HCT116 (cell line): ENCODE results near the gene ZNF653. TPM values are rescaled to one million over a fixed set of nuclear protein-coding genes. Genes with fewer than 3 reads are reported as not detected.

Experiments
- ATAC-seq: fragments of 200-7000 bp; cut with Tn5 transposase; 2 replicates; pipeline ENCODE4 v1.9.1; 2020; ENCODE audit warnings: mild to moderate bottlenecking, moderate library complexity
- BruUV-seq: library from RNA; stranded (reverse); fragments of 400-500 nt; replicated peaks from 2 replicates; lab custom pipeline; 2021; lab: Mats Ljungman, UMichigan
- CTCF ChIA-PET: fragments of 300-600 bp; sonication (Branson Sonifier 250); formaldehyde crosslinking; loops from one replicate; lab custom pipeline; 2021; ENCODE audit warnings: antibody characterized with exemption; lab: Charles Lee
- POLR2A ChIA-PET: fragments of 300-600, 350-600 bp; sonication (Branson Sonifier 250); formaldehyde crosslinking; loops from one replicate; lab custom pipeline; 2021; ENCODE audit warnings: antibody characterized with exemption; lab: Charles Lee
- RAD21 ChIA-PET, 2 experiments: fragments of 300-600 bp; sonication (Branson Sonifier 250); formaldehyde crosslinking; loops; one replicate each; lab custom pipeline; 2023; ENCODE audit warnings: low total read pairs in 2 of 2; ENCODE audit not compliant: uncharacterized antibody in 2 of 2, unreplicated experiment in 2 of 2, low non-redundant PET in 1 of 2; lab: Charles Lee
- DNase-seq: peaks from one replicate; pipeline ENCODE4 v3.0.0-alpha.2; 2010; ENCODE audit warnings: low read depth, low spot score
- H2AFZ ChIP-seq: fragments of 200-600 bp; shearing (Covaris generic), sonication (generic); 2 replicates; pipeline ENCODE4 v1.6.1; 2017; ENCODE audit warnings: low read depth, mixed run types, mixed read lengths, antibody characterized with exemption, low read length; ENCODE audit not compliant: poor library complexity, severe bottlenecking
- H3K27ac ChIP-seq: 2 replicates; pipeline ENCODE4 v1.5.1; 2012; ENCODE audit warnings: low read depth, low read length
- H3K27me3 ChIP-seq: fragments of 200-600 bp; sonication (generic); 2 replicates; pipeline ENCODE4 v1.6.1; 2016; ENCODE audit warnings: mixed run types, low read length, mixed read lengths; ENCODE audit not compliant: insufficient read depth
- H3K36me3 ChIP-seq, 2 experiments: fragments of 200-500 bp in 1 of 2; fragments of 200-600 bp in 1 of 2; sonication (Bioruptor generic) in 1 of 2; sonication (generic) in 1 of 2; 2 replicates each; pipeline versions ENCODE4 v1.5.1 to v1.6.1; 2014 to 2016; ENCODE audit warnings: low read length in 2 of 2, inconsistent platforms in 1 of 2, mixed read lengths in 1 of 2, mixed run types in 1 of 2; ENCODE audit not compliant: insufficient read depth in 2 of 2, control insufficient read depth in 1 of 2
- H3K4me1 ChIP-seq, 2 experiments: fragments of 200-600 bp in 1 of 2; sonication (generic) in 1 of 2; 2 replicates each; pipeline versions ENCODE4 v1.5.1 to v1.6.1; 2012 to 2017; ENCODE audit warnings: low read length in 2 of 2, inconsistent platforms in 1 of 2, mild to moderate bottlenecking in 1 of 2, mixed read lengths in 1 of 2, mixed run types in 1 of 2, moderate library complexity in 1 of 2; ENCODE audit not compliant: insufficient read depth in 2 of 2, control insufficient read depth in 1 of 2
- H3K4me2 ChIP-seq: fragments of 200-600 bp; sonication (generic); 2 replicates; pipeline ENCODE4 v1.6.1; 2017; ENCODE audit warnings: mixed run types, low read length, mixed read lengths
- H3K4me3 ChIP-seq, 2 experiments: fragments of 200-600 bp in 1 of 2; sonication (generic) in 1 of 2; replicated peaks in 1 of 2; 2 replicates each; pipeline ENCODE4 v1.5.1; 2011 to 2016; ENCODE audit warnings: low read length in 2 of 2, control low read depth in 1 of 2, low read depth in 1 of 2, mild to moderate bottlenecking in 1 of 2, mixed read lengths in 1 of 2, mixed run types in 1 of 2
- H3K79me2 ChIP-seq: fragments of 200-600 bp; sonication (generic); 2 replicates; pipeline ENCODE4 v1.6.1; 2017; ENCODE audit warnings: mild to moderate bottlenecking, mixed run types, low read length, moderate library complexity, mixed read lengths; ENCODE audit not compliant: insufficient read depth
- H3K9ac ChIP-seq: fragments of 200-600 bp; sonication (generic); 2 replicates; pipeline ENCODE4 v1.6.1; 2016; ENCODE audit warnings: low read length, mixed read lengths
- H3K9me2 ChIP-seq: fragments of 200-600 bp; sonication (generic), shearing (Covaris generic); 2 replicates; pipeline ENCODE4 v1.6.1; 2017; ENCODE audit warnings: mixed run types, mild to moderate bottlenecking, moderate library complexity; ENCODE audit not compliant: insufficient read depth
- H3K9me3 ChIP-seq, 2 experiments: fragments of 200-500 bp in 1 of 2; fragments of 200-600 bp in 1 of 2; sonication (Bioruptor generic) in 1 of 2; sonication (generic) in 1 of 2; 2 replicates each; pipeline ENCODE4 v1.6.1; 2014 to 2017; ENCODE audit warnings: low read length in 2 of 2, mixed read lengths in 2 of 2, inconsistent platforms in 1 of 2, low read depth in 1 of 2, mild to moderate bottlenecking in 1 of 2, mixed run types in 1 of 2, moderate library complexity in 1 of 2; ENCODE audit not compliant: control insufficient read depth in 1 of 2, insufficient read depth in 1 of 2
- H4K20me1 ChIP-seq: fragments of 200-600 bp; sonication (generic), shearing (Covaris generic); 2 replicates; pipeline ENCODE4 v1.6.1; 2017; ENCODE audit warnings: mixed run types, mild to moderate bottlenecking, moderate library complexity; ENCODE audit not compliant: insufficient read depth
- CBX3 ChIP-seq: IDR thresholded peaks from 2 replicates; pipeline ENCODE4 v1.6.1; 2012; ENCODE audit warnings: low read depth
- CEBPB ChIP-seq: IDR thresholded peaks from 2 replicates; pipeline ENCODE4 v1.6.1; 2012; ENCODE audit warnings: low read depth
- JUND ChIP-seq: IDR thresholded peaks from 2 replicates; pipeline ENCODE4 v1.6.1; 2012
- SIN3A ChIP-seq: IDR thresholded peaks from 2 replicates; pipeline ENCODE4 v1.6.1; 2012; ENCODE audit warnings: low read depth
- SP1 ChIP-seq: IDR thresholded peaks from 2 replicates; pipeline ENCODE4 v1.6.1; 2012; ENCODE audit warnings: low read depth
- SRF ChIP-seq: IDR thresholded peaks from 2 replicates; pipeline ENCODE4 v1.6.1; 2012; ENCODE audit warnings: low read depth
- ZNF274 ChIP-seq: fragments of 200-500 bp; sonication (Bioruptor generic); IDR thresholded peaks from 2 replicates; pipeline ENCODE4 v1.6.1; 2014; ENCODE audit warnings: mild to moderate bottlenecking, low read depth, low read length, inconsistent platforms
- intact Hi-C: fragments of 100-400 bp; cut with micrococcal nuclease; formaldehyde crosslinking; loops from 2 replicates; pipeline ENCODE4 v1.10.0; 2022
- total RNA-seq: library from RNA; stranded (reverse); gene quantifications from one replicate; pipeline ENCODE4 v1.2.1, GENCODE V29; 2021; ENCODE audit not compliant: unreplicated experiment
- TF ChIP-seq, protein P1 (sequence below), 3 experiments: fragments of 200-600 bp in 1 of 3; sonication (generic) in 1 of 3; IDR thresholded peaks in 2 of 3; conservative IDR thresholded peaks in 1 of 3; 2 replicates each; pipeline ENCODE4 v1.5.1; 2012 to 2017; ENCODE audit warnings: low read depth in 2 of 3, low read length in 2 of 3, antibody characterized with exemption in 1 of 3, borderline replicate concordance in 1 of 3, control low read depth in 1 of 3, mild to moderate bottlenecking in 1 of 3, mixed read lengths in 1 of 3, mixed run types in 1 of 3, moderate library complexity in 1 of 3; ENCODE audit not compliant: insufficient read depth in 1 of 3

Gene ZNF653
- total RNA-seq, 1 experiment from 2014 or later: 16.1 TPM

DNA sequence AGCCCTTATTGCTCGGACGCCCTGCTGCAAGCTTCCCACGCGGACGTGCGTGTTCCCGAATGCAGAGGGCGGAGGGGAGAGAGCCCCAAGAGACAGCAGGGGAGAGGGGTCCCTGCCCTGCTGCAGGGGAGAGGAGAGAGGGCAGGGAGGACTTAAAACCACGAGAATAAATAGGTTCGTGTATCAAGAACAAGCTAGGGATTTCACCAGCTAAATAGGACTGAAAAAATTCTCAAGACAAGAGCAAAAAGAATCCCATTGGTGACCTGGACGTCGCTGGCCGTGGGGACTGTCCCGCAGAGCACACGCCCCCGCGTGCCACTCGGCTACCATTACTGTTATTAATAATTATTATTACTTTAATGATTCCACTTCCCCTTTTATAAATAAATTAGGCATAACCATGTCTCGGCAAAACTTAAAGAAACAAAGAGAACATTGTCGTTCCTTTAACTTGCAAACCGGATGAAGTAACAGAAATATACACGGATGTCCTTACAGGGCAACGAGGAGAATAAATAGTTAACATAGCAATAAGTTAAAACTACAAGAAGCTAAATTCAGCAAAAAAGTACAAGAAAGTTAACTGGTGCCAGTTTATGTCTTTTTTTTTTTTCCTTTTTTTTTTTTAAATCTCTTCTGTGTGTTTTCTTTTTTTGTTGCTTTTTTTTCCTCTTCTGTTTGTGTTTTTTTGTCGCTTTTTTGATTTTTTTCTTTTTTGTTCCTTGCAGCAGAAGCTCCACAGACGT is 53.6 kb downstream of the ZNF653 start:
- no peaks in the 10 kb centered on the region for H3K4me1 ChIP-seq
- intact Hi-C loops: no loop called here
- DNase-seq (no peak), ATAC-seq (no peak)
- H3K9me3 ChIP-seq: no peaks in the 10 kb centered on the region
- RAD21 ChIA-PET: no interaction called here
- H3K9me2 ChIP-seq: no peaks in the 10 kb centered on the region
- no TSS peak for BruUV-seq
- H3K4me3 ChIP-seq: no peak overlapping the region
- CTCF ChIA-PET: interaction anchor here (0.7 to 1.7 kb wide), 7 partner anchors 9 to 158 kb away, joined by 3 to 7 read pairs (median 3); partner anchors contain the start of genes ODAD3, PRKCSH and SWSAP1
- H3K27me3 ChIP-seq: no peaks in the 10 kb centered on the region
- H3K4me2 ChIP-seq: no peak overlapping the region
- no peak overlapping the region for H2AFZ ChIP-seq
- POLR2A ChIA-PET: no interaction called here
- H4K20me1 ChIP-seq: no peaks in the 10 kb centered on the region
- H3K36me3 ChIP-seq: peaks cover 7 to 15% of the 10 kb centered on the region in 2 experiments; a peak in 2 of 4 replicates
- no peaks in the 10 kb centered on the region for H3K79me2 ChIP-seq
- TF ChIP-seq CEBPB (no peak), JUND (no peak), CBX3 (no peak), SP1 (no peak), ZNF274 (no peak), SRF (no peak), SIN3A (no peak)
- TF ChIP-seq, protein P1, sequence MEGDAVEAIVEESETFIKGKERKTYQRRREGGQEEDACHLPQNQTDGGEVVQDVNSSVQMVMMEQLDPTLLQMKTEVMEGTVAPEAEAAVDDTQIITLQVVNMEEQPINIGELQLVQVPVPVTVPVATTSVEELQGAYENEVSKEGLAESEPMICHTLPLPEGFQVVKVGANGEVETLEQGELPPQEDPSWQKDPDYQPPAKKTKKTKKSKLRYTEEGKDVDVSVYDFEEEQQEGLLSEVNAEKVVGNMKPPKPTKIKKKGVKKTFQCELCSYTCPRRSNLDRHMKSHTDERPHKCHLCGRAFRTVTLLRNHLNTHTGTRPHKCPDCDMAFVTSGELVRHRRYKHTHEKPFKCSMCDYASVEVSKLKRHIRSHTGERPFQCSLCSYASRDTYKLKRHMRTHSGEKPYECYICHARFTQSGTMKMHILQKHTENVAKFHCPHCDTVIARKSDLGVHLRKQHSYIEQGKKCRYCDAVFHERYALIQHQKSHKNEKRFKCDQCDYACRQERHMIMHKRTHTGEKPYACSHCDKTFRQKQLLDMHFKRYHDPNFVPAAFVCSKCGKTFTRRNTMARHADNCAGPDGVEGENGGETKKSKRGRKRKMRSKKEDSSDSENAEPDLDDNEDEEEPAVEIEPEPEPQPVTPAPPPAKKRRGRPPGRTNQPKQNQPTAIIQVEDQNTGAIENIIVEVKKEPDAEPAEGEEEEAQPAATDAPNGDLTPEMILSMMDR (IDR thresholded peaks at IDR 0.05 in 2 of 3, conservative IDR thresholded peaks at IDR 0.05 in 1 of 3; ENCODE audit: borderline replicate concordance in 1 of 3, insufficient read depth in 1 of 3, low read depth in 2 of 3, low read length in 2 of 3): no peak
- TF ChIP-seq, all 23 proteins: peak for 0
- no peak overlapping the region for H3K27ac ChIP-seq
- no peak overlapping the region for H3K9ac ChIP-seq
